Glomerular visceral epithelial cell (primary cell): ENCODE measurements around the gene BSDC1.

Source experiments
- DNase-seq: peaks from one replicate; pipeline ENCODE4 v3.0.0-alpha.2; 2016; ENCODE audit errors: extremely low spot score

The BSDC1 gene

DNA sequence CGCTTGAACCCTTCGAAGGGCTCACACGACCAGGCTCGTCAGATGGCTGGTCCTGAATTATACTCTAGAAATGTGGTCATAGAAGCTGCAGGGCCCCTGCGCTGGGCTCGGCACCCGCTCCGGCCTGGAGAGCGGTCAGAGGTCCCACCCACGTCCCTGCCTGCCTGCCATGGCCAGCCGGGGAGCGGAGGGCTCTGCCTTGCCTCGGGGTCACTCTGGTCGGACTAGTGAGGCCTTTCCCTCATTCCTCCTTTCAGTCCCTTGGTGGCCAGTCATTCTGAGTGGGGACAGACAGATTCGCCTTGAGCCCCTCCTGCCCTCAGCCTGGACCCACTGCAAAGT, 57.7 kb downstream of the BSDC1 start:
- no peak for DNase-seq

DNA sequence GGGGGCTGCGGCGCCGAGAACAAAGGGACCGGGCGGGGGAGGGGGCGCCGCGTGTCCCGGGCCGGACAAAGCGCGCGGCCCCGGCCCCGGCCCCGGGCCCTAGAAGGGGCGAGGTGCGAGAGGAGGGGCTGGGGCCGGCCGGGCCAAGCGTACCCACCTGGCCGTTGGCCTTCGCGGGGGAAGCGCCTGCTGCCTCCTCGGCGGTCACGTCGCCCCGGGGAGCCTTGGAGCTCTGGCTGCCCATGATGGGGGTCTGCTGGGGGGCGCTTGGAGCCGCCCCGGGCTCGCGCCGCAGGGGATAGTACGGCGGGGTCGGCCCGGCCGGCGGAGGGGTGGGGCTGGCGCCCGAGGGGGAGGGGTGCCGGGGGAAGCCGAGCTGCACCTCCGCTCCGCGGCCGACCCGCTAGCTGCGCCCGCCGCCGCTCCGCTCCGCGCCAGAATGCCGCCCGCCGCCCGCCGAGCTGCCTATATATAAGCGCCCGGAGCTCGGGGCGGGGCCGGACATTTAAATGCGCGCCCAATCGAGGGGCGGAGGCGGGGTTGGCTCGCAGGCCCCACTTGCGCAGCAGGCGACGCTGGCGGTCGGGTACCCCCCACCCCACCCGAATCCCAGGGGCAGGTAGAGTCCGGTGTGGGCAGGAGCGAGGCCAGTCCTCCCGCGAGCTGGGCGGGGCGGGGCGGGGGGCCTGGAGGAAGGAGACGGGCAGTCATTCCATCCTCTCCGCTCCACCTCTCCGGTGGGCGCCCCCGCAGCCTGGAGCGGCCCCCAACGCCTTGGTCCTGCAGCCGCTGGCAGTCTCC, 58.3 kb downstream of the BSDC1 start, which contains the start of gene MARCKSL1:
MARCKSL1 (minus strand) TSS at position 444 of the 801 bp plus-strand sequence; CDS start at position 244, 200 bp downstream.
- peak; percentile 87 for DNase-seq

DNA sequence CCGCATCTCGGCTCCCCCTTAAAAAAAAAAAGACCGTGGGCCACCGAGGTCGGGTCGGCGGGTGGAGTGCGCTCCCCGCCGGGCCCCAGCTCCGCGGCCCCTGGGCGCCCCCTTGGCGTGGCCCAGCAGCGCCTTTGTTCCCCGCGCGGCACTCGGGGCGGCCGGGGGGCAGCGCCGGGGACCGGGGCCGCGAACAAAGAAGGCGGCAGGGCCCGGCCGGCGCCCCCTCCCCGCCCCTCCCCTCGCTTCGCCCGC, 58.8 kb downstream of the BSDC1 start:
- DNase-seq, result no peak

DNA sequence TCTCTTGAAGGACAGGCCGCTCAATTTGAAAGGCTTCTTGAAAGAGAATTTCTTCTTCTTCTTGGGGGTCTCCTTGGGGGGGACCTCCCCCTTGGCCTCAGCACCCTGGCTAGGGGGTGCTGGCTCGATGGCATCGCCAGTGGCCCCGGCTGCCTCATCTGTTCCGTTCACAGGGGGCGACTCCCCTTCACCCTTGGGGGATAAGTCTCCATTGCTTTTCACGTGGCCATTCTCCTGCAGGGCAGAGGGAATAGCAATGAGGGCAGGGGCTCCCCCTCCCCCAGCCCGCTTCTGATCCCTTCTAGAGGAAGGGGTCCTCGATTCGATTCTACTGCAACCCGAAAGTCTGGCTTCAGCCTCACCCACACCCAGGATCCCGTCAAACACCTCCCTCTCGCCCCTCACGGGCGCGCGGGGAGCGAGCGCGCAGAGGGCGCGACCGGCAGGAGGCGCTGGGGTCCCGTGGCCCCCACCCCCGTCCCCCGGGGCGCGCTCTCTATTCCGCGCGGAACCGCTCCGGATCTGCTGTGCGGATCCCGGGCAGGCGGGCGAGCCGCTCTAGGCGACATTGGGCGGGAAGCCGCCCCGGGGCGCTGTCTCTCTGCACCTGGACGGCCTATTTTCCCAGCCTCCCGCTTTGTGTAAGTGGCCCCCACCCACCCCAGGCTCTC, 59.2 kb downstream of the BSDC1 start:
- DNase-seq, result peak; percentile 62

DNA sequence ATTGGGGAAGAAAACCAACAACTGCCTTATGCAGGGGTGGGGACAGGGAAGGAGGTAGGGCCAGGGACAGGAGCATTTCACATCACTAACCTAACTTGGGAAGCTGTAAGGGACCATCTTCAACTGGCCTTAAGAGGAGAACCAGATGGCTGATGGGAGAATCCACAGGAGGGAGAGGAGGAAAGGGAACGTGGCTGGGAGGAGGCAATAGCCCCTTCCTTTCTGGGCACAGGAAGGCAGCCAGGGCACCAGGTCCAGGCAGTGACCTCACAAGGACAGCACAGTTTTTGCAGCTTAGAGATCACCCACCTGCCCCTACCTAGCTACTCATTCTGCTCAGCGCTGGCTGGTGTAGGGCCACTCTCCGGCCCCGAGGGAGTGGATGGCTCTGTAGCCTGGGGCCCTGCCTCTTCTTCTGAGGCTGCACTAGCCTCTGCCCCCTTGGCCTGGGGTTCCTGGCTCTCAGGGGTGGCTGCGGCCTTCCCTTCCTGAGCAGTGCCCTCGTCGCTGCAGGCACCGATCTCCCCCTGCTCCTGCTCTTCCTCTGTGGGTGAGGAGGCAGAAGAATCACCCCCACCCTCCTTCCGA, 59.9 kb downstream of the BSDC1 start:
- DNase-seq, result no peak

DNA sequence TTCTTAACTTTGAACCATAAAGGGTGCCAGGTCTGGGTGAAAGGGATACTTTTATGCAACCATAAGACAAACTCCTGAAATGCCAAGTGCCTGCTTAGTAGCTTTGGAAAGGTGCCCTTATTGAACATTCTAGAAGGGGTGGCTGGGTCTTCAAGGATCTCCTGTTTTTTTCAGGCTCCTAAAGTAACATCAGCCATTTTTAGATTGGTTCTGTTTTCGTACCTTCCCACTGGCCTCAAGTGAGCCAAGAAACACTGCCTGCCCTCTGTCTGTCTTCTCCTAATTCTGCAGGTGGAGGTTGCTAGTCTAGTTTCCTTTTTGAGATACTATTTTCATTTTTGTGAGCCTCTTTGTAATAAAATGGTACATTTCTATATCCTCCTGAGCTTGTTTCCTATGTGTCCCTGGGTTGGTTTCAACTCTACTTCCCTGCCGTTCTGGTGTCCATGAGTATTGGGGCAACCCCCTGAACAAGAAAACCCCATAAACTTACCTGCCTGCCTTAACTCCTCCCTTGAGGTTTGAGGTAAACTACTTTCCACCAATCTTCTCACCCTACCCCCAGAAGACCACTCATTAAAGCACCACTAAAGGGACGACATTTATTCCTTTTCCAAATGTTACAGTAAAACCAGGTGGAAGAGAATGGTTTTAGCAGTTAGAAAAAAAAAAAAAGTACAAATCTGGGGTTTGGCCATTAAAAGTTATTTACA, 60.8 kb downstream of the BSDC1 start:
- DNase-seq, result no peak

GRCh38 chr1:32332290-32333079, 61.8 kb downstream of the BSDC1 start:
- DNase-seq, result no peak

- no peak for DNase-seq
Measured at GRCh38 chr1:32331549-32331948, 62.7 kb downstream of the BSDC1 start.

- DNase-seq, result no peak
Measured at GRCh38 chr1:32330558-32331151, 63.6 kb downstream of the BSDC1 start.

- no peak for DNase-seq
Measured at GRCh38 chr1:32329931-32330466, 64.2 kb downstream of the BSDC1 start.

GRCh38 chr1:32327204-32327603, 67.0 kb downstream of the BSDC1 start:
- no peak for DNase-seq

- no peak for DNase-seq
Measured at GRCh38 chr1:32321712-32322291, 72.4 kb downstream of the BSDC1 start.

GRCh38 chr1:32318127-32318869, 75.9 kb downstream of the BSDC1 start:
- no peak for DNase-seq

DNA sequence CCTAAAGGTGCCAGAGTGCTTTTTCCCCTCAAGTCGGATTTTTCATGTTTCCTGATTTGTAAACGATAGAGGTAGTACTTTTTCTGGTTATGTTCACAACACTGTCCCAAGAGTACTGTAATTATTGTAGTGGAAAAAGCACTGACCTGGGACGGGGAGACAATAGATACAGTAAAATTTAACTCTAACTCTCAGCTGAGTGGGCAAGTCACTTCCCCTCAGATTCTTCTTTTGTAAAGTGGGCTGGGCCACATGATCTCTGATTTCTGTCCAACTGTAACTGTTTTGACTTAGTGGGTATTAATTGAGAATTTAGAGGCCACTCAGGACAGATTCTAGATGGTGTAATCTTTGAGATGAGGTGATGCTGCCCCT, 77.4 kb downstream of the BSDC1 start:
- DNase-seq, result no peak
